HG02623 (cell line): ENCODE data around the gene RHBDD2.
A peak's percentile ranks its signal among the peaks of the same experiment; 100 is the strongest.
"Not testable (repeated sequence)": the region's sequence is repeated elsewhere in the genome, so short reads cannot be mapped to it uniquely, and the experiment has no call there.

Experiments used
- ATAC-seq: cut with Tn5 transposase; IDR thresholded peaks from one replicate; pipeline ENCODE4 v1.9.1; 2021; ENCODE audit warnings: moderate library complexity; ENCODE audit not compliant: unreplicated experiment

The RHBDD2 gene

DNA sequence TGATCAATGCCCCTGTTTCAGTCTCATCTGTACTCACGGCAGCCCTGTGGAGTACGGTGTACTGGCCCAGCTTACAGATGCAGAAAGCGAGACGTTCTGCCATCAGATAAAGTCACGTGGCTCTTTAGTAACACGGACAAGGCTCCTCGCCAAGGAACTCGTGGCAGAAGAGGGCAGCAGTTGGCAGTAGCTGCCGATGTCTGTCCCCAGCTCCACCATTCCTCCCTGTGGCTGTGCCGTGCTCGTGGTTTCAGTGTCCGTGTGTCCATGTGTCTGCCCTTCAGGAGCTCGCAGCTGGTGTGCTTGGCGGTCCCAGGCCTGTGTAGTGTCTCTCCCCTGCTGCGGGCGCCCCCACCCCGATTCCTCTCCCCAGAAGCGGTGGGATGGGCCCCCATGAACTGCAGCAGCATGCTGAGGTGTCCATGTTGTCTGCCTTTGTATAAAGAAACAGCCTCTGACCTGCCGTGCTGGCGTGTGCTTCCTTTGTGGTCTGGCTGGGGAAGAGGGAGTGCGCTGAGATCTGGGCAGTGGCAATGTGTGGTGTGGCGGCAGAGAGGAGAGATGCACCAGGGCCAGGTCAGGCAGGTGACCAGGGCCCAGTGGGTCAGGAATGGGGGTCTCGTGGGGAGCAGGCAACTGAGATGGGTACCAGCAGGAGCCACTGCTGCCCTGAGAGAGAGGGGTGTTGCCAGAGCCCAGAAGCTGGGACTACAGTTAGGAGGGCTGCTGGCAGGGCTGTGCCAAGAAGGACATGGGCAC is 9.8 kb downstream of the RHBDD2 start:
- ATAC-seq, result no peak

DNA sequence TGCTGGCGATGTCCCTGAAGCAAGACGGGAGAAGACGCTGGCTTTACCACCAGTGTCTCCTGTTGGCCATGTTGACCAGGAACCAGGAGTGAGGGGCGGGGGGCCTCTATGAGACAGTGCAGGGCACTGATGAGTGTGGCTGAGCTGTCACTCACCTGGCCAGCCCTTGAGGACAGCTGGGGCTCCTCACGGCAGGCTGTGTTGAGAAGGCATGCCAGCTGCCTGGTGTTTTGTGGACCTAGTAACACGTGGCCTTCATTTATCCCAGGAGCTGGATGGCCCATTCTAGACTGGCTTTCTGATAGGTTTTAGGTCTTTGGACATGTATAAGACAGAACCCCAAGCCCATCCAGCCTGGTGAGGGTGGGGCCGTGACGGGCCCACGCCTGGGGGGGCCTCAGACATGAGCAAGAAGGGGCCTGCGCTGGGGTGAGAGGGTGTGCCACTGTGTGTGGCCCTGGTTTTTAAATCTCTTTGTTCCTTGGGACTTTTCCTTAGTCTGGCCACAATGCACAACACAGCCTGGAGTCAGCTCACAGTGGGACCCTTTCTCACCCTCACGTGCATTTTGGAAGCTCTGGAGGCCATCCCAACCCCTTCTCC is 10.5 kb downstream of the RHBDD2 start:
- ATAC-seq, result no peak

DNA sequence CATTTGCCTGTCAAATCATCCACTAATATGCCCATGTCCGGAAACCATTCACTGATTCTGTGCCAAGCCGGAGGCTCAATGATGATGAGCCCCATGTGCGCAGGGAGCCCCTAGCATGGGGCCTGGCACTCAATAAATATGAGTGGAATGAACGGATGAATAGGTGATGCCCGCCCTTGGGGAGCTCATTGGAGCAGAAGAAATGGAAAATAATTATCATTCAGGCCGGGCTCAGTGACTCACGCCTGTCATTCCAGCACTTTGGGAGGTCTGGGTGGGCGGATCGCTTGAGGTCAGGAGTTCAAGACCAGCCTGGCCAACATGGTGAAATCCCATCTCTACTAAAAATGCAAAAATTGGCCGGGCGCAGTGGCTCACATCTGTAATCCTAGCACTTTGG is 11.0 kb downstream of the RHBDD2 start:
- ATAC-seq, result no peak

DNA sequence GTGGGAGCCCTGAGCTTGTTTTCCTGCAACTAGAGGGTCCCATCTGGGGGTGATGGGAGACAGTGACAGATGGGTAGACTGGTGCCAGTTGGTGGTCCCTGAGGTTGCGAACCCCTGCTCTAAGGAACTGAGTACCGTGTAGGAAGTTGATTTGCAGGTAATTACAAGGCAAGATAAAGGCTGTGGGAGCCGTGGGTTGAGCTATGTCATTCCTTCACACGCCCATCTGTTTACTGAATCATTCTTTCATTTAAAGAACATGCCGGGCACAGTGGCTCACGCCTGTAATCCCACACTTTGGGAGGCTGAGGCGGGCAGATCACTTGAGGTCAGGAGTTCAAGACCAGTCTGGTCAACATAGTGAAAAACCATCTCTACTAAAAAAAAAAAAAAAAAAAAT is 12.4 kb downstream of the RHBDD2 start:
- ATAC-seq, result not testable (repeated sequence)

DNA sequence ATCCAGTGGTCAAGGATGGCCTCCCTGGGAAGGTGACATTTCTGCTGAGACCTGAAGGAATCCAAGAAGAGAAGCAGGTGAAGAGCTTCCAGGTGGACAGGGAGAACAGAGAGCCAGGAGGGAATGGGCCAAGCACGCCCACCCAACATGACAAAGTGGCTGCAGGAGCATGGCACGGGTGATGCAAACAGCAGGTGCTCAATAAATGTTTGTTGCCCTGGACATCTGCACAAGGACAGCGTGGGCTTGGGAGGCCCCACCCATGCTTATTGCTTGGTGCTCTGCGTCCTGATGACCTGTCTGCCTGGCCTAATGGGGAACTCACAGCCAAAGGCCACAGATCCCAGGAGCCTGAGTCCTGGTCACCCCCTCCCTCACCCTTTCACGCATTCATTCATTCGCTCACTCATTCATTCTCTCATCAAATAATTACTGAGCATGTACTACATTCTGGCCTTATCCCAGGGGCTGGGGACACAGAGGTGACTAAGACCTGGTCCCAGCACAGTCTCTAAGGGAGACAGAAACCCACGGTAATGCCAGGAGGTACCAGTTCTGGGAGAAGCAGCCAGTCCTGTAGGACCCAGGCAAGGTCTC is 13.1 kb downstream of the RHBDD2 start:
- ATAC-seq, result no peak

DNA sequence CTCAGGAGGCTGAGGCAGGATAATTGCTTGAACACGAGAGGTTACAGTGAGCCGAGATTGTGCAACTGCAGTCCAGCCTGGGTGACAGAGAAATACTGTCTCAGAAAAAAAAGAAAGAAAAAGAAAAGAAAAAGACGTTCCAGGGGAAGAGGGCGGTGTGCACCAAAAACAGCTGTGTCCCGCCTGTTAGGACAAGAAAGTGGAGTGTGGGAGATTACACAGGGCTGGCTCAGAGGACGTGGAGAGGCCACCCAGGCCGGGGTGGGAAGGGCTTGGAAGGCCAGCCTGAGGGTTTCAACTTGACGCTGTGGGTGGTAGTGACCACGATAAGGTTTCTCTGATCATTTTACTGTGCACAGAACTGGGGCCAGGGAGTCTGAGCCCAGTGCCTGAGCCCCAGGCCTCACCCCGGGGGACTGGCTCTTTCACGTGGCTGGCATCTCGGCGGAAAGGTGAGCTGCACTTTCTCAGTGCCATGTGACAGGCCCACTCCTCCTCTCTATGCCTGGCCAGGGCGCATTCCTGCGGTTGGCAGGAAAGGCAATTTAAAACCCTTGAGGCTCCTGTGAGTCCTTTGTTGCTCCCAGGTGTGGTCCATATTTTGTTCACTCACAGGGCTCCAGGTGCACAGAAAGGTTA is 13.9 kb downstream of the RHBDD2 start:
- no peak for ATAC-seq

DNA sequence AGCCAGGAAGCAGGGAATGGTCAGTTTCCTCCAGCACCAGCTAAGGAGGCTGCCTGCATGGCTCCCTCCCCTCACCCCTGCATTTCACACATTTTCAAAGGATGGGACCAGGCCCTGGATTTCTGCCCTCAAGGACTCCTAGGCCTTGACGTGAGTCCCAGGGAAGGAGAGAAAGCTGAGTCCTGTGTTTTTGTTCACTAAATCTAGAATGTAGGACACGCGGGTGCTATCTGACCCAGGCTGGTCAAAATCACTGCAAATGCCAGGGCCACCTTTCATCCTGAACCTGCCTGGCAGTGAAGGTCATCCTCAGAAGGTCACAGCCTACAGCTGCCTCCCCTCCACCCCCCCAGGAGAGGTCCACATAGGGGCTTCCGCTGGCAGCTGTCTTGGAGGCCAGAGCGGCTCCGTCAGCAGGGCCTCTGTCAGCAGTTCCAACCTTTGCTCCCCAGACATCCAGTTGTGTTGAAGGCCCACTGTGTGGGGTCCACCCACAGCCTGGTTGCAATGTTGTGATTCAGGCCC is 18.0 kb downstream of the RHBDD2 start:
- no peak for ATAC-seq

DNA sequence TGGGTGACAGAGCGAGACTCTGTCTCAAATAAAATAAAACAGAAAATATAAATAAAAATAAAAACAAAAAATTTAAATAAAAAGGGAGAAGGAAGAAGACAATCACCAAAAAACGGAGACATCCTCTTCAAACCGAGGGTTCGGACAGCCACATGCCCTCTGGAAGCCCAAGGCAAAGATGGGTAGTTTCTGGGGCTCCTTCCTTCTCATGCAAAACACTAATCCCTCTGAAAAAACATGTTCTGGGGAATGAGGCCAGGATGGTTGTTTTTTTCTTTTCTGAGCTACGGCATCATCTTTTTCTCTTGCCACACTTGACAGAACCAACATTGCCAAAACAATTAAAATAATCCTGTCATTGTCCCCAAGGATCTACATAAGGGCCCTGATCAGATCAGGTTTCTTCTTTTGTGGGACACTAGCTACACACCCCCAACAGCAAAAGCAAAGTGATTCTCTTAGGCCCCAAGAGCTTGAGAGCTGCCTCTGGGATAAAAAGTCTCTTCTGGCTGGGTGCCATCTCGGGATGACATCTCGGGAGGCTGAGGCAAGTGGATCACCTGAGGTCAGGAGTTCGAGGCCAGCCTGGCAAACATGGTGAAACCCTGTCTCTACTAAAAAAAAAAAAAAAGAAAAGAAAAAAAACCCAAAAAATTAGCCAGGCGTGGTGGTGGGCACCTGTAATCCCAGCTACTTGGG is 21.9 kb downstream of the RHBDD2 start:
- no peak for ATAC-seq

DNA sequence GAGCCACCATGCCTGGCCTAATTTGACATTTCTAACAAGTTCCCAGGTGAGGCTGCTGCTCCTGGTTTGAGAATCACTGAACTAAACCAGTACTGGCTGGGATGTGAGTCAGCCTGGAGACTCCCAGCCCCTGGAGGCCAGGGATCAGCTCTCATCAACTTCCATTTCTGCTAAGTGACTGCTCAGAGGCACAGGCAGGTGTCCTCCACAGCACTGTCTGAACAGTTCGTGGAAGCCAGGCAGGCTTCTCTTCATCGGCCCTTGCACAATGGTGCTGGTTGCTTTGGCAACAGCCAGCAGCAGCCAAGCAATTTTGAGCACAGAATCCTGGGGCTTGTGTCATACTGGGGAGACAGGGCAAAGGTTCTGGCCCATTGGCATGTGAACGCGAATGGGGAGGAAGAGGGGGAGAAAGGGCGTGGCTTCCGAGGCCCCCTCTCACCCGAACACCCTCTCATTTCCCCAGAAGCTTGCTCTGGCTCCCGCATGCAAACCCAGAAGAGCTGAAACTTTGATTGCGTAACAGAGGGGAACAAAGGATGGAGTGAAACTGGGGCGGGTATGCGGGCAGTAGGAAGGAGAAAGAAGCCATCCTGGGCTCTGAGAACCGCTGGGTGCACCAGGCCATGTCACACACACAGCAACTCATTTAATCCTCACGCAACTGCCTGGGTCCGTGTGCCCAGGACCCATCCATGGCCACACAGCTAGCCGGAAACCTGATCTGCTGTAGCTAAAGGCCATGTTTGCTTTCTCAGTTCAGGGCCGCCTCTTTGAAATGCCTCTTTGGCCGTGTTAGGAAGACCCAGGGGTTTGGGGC is 27.2 kb downstream of the RHBDD2 start:
- ATAC-seq, result no peak

DNA sequence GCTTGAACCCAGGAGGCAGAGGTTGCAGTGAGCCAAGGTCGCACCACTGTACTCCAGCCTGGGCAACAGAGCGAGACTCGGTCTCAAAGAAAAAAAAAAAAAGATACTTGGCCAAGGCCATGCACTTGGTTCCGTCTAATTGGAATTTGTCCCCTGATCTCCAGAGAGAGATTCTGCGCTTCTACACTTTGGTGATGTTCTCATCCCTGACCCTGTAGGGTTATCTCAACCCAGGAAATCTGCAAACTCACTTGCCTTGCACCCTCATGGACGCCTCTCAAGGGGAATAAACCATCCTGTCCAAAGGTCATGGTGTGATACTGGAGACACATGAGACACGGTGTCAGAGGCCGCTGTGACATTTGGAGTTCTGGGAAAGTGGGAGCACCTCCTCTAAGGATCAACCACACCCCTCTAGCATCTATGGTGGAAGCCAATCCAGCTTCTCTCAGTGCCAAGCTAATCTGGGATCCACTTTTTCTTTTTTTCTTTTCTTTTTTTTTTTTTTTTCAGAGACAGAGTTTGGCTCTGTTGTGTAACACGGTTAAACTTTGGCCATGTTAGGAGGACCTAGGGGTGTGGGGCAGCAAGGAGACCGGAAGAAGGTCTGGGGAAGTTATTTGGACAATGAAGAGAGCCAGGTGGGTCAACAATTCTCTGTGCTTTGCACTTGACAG is 28.3 kb downstream of the RHBDD2 start:
- ATAC-seq, result no peak

DNA sequence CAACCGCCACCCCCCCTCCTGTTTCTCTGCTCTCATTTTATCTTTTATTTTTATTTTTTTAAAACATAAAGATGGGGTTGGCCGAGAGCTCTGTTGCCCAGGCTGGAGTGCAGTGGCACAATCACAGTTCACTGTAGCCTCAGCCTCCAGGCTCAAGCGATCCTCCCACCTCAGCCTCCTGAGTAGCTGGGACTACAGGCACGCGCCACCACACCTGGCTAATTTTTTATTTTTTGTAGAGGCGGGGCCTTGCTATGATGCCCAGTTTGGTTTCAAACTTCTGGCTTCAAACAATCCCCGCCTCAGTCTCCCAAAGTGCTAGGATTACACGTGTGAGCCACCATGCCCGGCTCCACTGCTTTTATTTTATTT is 28.8 kb downstream of the RHBDD2 start:
- ATAC-seq, result not testable (repeated sequence)

DNA sequence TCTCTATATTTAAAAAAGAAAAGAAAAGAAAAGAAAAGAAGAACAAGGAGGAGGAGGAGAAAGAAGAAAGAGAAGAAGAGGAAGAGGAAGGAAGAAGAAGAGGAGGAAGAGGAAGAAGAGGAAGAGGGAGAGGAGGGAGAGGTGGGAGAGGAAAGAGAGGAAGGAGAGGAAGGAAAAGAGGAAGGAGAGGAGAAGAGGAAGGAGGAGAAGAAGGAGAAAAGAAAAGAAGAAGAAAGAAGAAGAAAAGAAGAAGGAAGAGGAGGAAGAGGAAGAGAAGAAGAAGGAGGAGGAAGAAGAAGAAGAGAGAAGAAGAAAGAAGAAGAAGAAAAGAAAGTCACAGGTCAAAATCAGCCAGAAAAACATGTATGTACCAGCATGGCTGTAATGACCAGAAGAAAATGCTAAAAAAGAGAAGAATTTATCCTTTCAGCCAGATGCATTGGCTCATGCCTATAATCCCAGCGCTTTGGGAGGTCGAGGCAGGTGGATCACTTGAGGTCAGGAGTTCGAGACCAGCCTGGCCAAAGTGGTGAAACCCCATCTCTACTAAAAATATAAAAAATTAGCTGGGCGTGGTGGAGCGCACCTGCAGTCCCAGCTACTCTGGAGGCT is 30.8 kb downstream of the RHBDD2 start:
- ATAC-seq, result no peak

DNA sequence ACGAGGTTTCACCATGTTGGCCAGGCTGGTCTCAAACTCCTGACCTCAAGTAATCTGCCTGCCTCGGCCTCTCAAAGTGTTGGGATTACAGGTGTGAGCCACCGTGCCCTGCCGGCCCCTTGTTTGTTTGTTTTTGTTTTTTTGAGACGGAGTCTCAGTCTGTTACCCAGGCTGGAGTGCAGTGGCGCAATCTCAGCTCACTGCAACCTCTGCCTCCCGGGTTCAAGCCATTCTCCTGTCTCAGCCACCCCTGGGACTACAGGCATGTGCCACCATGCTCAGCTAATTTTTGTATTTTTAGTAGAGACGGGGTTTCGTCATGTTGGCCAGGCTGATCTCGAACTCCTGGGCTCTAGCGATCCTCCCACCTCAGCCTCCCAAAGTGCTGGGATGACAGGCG is 32.4 kb downstream of the RHBDD2 start:
- ATAC-seq, result not testable (repeated sequence)

DNA sequence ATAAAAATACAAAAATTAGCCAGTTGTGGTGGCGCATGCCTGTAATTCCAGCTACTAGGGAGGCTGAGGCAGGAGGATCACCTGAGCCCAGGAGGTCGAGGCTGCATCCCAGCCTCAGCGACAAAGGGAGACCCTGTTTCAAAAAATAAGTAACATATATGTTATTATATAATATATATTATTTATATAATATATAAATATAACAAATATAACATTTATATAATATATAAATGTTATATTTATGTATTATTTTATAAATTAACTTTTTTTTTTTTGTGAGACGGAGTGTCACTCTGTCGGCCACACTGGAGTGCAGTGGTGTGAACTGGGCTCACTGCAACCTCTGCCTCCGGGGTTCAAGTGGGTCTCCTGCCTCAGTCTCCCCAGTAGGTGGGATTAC is 34.6 kb downstream of the RHBDD2 start:
- no peak for ATAC-seq

DNA sequence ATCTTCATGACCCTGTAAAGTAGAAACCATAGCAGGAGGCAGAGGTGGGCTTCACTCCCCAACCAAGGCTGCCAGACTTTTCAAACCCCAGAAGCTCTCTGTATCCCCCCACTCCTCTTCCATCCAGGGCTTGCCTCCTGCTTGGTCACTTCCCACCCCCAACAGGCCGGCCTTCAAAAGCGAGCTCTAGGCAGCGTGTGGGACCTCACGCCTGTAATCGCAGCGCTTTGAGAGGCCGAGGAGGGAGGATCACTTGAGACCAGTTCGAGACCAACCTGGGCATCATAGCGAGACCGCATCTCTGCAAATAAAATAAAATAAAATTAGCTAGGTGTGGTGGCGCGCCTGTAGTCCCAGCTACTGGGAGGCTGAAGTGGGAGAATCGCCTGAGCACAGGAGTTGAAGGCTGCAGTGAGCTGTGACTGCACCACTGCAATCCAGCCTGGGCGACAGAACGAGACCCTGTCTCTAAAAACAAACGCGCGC is 35.4 kb downstream of the RHBDD2 start:
- ATAC-seq, result no peak

DNA sequence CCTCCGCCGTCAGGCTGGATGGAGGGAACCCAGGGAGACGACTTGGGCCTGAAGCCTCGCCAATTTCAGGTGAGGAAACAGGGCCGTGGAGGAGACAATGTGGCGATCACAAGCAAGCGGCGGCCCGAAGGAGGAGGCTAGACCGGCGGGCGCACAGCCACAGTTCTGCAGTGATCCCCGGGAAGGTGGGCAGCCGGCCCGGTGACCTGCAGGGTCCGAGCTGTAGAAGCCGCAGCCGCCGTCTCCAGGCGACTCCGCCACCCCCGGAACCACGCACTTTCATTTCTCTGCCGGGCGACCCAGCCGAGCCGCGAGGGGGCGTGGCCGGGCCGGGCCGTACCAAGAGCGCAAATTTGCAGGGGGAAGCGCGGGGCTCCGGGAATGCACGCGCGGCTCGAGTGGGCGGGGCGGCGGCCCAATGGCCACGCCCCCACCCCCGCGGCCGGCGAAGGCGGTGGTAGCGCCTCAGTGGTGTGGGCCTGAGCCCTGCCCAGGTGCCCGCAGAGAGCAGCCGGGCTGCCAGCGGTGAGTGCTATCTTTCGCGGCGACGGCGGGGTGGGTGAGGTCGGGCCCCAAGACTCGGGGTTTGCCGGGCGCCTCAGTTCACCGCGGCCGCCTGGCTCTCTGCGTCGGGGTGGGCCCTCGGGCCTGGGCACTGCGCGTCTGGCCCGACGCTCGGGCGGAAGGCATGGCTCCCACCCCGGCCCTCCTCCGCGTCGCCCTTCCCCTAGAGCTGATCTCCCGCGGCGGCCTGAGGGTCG is 36.0 kb downstream of the RHBDD2 start, which contains the start of gene POR:
Gene POR, plus strand, starts transcription at position 501 of the 761 bp plus-strand sequence. CDS start 38,847 bp downstream, outside the sequence.
- peak; percentile 94 for ATAC-seq

DNA sequence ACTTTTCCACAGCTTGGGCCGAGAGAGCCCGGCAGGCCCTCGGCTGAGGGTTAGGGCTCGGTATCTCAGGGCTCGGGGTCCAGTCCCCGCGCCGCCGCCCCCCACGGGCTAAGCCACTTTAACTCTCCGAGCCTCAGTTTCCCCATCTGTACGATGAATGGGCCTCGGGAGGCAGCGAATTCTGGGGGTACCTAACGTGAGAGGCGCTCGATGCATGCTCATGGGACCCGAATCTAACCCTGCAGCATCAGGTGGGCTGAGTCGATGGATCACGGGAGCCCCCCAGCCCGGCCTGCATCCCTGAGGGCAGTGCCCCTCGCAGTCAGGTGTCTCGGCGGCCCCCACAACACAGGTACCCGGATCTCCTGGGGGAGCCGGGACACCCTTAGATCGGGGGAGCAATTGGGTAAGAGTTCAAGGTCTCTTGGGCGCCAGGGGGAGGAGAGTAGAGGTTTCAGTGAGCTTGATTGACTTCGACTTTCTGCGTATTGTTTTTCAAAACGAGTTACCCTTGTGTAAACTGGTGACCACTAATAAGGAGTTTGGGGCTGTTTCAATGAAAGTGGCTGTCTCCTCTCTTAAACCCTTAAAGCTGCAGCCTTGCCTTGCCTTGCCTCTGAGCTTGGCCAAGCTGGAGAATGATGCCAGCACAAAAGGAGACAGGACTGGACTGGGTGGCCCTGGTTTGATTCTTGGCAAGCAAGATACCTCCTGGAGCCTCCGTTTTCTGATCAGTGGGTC is 36.8 kb downstream of the RHBDD2 start:
- no peak for ATAC-seq

DNA sequence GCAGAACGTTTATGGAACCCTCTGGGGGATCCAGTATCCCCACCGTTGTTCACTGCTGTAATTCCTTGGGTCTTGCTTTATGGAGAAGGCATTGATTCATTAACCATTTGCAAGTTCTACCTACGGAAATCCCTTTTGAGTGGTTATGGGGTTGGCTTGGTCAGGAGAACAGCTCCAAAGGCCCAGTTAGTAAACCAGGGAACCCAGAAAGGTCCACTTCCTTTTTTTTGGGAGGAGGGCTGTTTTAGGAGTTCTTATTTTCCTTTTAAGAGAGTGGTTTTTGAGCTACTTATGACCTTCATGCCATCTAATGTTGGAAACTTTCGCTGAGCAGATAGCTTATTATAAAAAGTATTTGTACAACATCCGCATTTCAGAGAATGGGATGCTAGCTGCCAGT is 37.4 kb downstream of the RHBDD2 start:
- ATAC-seq, result no peak
